ENCODE data around the gene AXIN1. TPM values are rescaled to one million over a fixed set of nuclear protein-coding genes. Genes with fewer than 3 reads are reported as not detected.

AXIN1 gene
- total RNA-seq, 2 donors from 2014 or later: 31.2 to 35.2 TPM

GRCh38 chr16:289395-289997 is 63.0 kb downstream of the AXIN1 start:
- Histone ChIP-seq H3K4me3 (no peak overlapping the region), H3K27me3 (replicated peaks; ENCODE audit: insufficient read depth) (no peaks in the 10 kb centered on the region), H3K4me1 (replicated peaks) (no peaks in the 10 kb centered on the region), H3K27ac (no peak overlapping the region), H3K9me3 (no peaks in the 10 kb centered on the region), H3K36me3 (peaks cover 5 to 6% of the 10 kb centered on the region in 2 donors)
- intact Hi-C loops (cut with DNase I): no loop called here
- no peak for DNase-seq (ENCODE audit: low spot score)
- no peak for TF ChIP-seq POLR2A (IDR thresholded peaks at IDR 0.05)
- TF ChIP-seq CTCF (IDR thresholded peaks at IDR 0.05): no peak
- WGBS: 89% methylated on average over 13 of the region's 22 CpGs

GRCh38 chr16:287981-288920 is 64.3 kb downstream of the AXIN1 start:
- intact Hi-C loops (cut with DNase I): no loop called here
- peaks cover 5 to 6% of the 10 kb centered on the region in 2 donors for H3K36me3 ChIP-seq
- no peak for DNase-seq (ENCODE audit: low spot score)
- H3K4me1 ChIP-seq (replicated peaks): no peaks in the 10 kb centered on the region
- WGBS: 92% methylated on average over 28 of the region's 33 CpGs
- H3K27ac ChIP-seq: no peak overlapping the region
- no peaks in the 10 kb centered on the region for H3K27me3 ChIP-seq (replicated peaks; ENCODE audit: insufficient read depth)
- TF ChIP-seq POLR2AphosphoS5 (IDR thresholded peaks at IDR 0.05) (no peak), POLR2A (IDR thresholded peaks at IDR 0.05) (no peak), CTCF (IDR thresholded peaks at IDR 0.05) (no peak)
- H3K9me3 ChIP-seq: no peaks in the 10 kb centered on the region
- no peak overlapping the region for H3K4me3 ChIP-seq

GRCh38 chr16:287298-287811 is 65.2 kb downstream of the AXIN1 start:
- intact Hi-C loops (cut with DNase I): no loop called here
- Histone ChIP-seq H3K27ac (no peak overlapping the region), H3K36me3 (peaks cover 5 to 6% of the 10 kb centered on the region in 2 donors), H3K4me3 (no peak overlapping the region), H3K9me3 (no peaks in the 10 kb centered on the region), H3K4me1 (replicated peaks) (no peaks in the 10 kb centered on the region), H3K27me3 (replicated peaks; ENCODE audit: insufficient read depth) (no peaks in the 10 kb centered on the region)
- DNase-seq (ENCODE audit: low spot score): no peak
- TF ChIP-seq CTCF (IDR thresholded peaks at IDR 0.05) (no peak), POLR2AphosphoS5 (IDR thresholded peaks at IDR 0.05) (no peak), POLR2A (IDR thresholded peaks at IDR 0.05) (no peak)
- WGBS: 72% methylated on average over 16 of the region's 16 CpGs

- no peak overlapping the region for H3K27ac ChIP-seq
- H3K36me3 ChIP-seq: peaks cover 5 to 6% of the 10 kb centered on the region in 2 donors
- H3K4me3 ChIP-seq: no peak overlapping the region
- DNase-seq (ENCODE audit: low spot score): no peak
- no peak for TF ChIP-seq POLR2A (IDR thresholded peaks at IDR 0.05)
- TF ChIP-seq POLR2AphosphoS5 (IDR thresholded peaks at IDR 0.05): no peak
- TF ChIP-seq CTCF (IDR thresholded peaks at IDR 0.05): no peak
- H3K4me1 ChIP-seq (replicated peaks): no peaks in the 10 kb centered on the region
- intact Hi-C loops (cut with DNase I): no loop called here
- H3K27me3 ChIP-seq (replicated peaks; ENCODE audit: insufficient read depth): peaks cover 1% of the 10 kb centered on the region
- no peaks in the 10 kb centered on the region for H3K9me3 ChIP-seq
- WGBS: 90% methylated on average over 22 of the region's 22 CpGs
Measured at GRCh38 chr16:286491-287297, 65.8 kb downstream of the AXIN1 start.

Measured in prostate gland (tissue), 2 donors.